ENCODE measurements around the gene C6orf89.

Gene C6orf89

GRCh38 chr6:36959555-36960250, 74.0 kb downstream of the C6orf89 start:
- no peak overlapping the region for H3K4me3 ChIP-seq (ENCODE audit: low read length)
- DNase-seq (ENCODE audit: low read depth), result no peak
- no peak for TF ChIP-seq CTCF (conservative IDR thresholded peaks at IDR 0.05; ENCODE audit: low read length)

- no peak for DNase-seq (ENCODE audit: low read depth)
- TF ChIP-seq CTCF (conservative IDR thresholded peaks at IDR 0.05; ENCODE audit: low read length), result no peak
- H3K4me3 ChIP-seq (ENCODE audit: low read length), result no peak overlapping the region
Observed at GRCh38 chr6:36961441-36962435, 76.0 kb downstream of the C6orf89 start.

- no peak for DNase-seq (ENCODE audit: low read depth)
- no peak for TF ChIP-seq CTCF (conservative IDR thresholded peaks at IDR 0.05; ENCODE audit: low read length)
- H3K4me3 ChIP-seq (ENCODE audit: low read length), result no peak overlapping the region
Observed at GRCh38 chr6:36962874-36963273, 77.1 kb downstream of the C6orf89 start.

GRCh38 chr6:36963451-36964290, 77.9 kb downstream of the C6orf89 start:
- no peak overlapping the region for H3K4me3 ChIP-seq (ENCODE audit: low read length)
- no peak for DNase-seq (ENCODE audit: low read depth)
- no peak for TF ChIP-seq CTCF (conservative IDR thresholded peaks at IDR 0.05; ENCODE audit: low read length)

GRCh38 chr6:36964349-36964748, 78.6 kb downstream of the C6orf89 start:
- DNase-seq (ENCODE audit: low read depth), result no peak
- no peak for TF ChIP-seq CTCF (conservative IDR thresholded peaks at IDR 0.05; ENCODE audit: low read length)

GRCh38 chr6:36964908-36965307, 79.2 kb downstream of the C6orf89 start:
- DNase-seq (ENCODE audit: low read depth), result no peak
- no peak for TF ChIP-seq CTCF (conservative IDR thresholded peaks at IDR 0.05; ENCODE audit: low read length)
- no peak overlapping the region for H3K4me3 ChIP-seq (ENCODE audit: low read length)

More at GRCh38 chr6:36964349-36964748, 78.6 kb downstream of the C6orf89 start:
- H3K4me3 ChIP-seq (ENCODE audit: low read length), result no peak overlapping the region
